ENCODE data around the gene FANCL.
"Not testable (repeated sequence)": the region's sequence is repeated elsewhere in the genome, so short reads cannot be mapped to it uniquely, and the experiment has no call there.

The FANCL gene

DNA sequence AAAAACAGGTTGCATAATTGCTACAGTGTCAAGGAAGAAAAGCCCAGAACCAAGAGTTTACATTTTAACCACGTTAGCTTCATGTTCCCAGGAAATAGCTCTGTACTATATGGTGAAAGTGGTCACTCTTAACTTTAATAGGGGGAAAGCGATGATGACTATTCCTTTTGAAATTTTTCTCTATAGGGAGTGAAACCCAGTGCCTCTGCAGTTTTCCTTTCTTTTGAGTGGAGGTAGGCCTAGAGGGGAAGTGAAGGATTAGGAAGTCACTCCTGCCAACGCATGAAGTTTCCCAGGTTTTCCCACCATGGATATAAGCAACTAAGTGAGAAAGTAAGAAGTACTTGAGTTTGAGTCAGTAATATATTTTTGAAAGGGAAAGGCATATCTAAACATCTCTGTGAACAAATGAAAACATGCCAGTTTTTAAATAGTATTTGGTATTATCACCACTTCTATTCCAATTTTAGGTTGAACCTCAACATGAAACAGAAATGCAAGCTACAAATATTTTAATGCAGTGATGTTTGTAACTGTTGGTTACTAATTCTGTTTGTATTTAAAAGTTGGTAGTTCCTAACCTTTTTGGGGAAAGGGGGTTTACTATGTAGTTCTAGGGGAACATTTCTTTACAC, 102.6 kb downstream of the FANCL start:
- DNase-seq, result no peak

GRCh38 chr2:58137856-58138255, 103.3 kb downstream of the FANCL start:
- no peak for DNase-seq

GRCh38 chr2:58137221-58137620, 103.9 kb downstream of the FANCL start:
- DNase-seq, result peak; percentile 59

- no peak for DNase-seq
Measured at GRCh38 chr2:58135861-58136260, 105.3 kb downstream of the FANCL start.

DNA sequence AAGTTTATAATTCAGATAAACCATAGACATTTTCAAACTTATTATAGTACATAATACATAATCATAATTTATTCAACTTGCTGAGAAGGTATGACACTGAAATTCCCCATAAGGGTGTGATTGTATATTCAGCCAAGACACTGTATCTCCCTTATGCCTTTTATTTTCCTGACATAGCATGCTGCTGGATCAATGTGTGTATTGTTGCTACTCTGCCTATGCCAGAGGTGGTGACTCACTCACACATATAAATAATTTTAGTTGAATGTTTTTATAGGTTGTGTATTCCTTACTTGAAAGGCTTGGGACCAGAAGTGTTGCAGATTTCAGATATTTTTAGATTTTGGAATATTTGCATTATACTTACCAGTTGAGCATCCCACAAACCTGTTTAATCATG, 107.7 kb downstream of the FANCL start:
- DNase-seq, result peak; percentile 5

DNA sequence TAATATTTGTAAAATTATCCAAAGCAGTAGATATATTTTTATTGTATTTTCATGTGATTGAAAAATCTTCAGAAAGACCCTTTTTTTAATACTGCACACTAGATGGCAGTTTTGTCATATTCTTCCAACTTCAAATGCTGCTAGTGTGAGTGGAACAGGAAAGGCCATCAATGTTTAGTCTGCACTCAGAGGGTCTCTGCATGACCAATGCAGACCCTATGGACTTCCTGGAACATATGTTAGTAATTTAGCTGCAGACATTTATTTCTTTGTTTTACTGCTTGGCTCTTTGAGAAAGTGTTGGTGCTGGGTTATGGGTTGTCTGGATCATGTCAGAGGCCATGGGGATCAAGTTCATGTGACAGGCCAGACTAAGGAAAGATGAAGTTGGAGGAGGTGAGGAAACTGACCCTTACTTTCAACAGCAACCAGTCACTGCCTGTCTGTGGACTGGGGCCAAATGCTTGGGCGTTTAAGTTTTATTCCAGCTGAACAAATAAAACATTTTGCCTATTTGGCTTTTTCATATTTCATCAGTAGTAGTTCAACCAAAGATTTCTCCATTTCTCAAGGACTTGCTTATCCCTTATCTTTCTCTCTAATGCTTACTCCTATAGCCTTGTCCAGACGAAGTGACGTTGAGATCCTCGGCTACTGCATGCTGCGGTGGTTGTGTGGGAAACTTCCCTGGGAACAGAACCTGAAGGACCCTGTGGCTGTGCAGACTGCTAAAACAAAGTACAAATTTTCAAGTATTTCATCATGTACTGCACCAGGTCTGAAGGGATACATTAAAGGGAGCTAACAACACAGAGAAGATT, 109.7 kb downstream of the FANCL start:
- peak; percentile 11 for DNase-seq

DNA sequence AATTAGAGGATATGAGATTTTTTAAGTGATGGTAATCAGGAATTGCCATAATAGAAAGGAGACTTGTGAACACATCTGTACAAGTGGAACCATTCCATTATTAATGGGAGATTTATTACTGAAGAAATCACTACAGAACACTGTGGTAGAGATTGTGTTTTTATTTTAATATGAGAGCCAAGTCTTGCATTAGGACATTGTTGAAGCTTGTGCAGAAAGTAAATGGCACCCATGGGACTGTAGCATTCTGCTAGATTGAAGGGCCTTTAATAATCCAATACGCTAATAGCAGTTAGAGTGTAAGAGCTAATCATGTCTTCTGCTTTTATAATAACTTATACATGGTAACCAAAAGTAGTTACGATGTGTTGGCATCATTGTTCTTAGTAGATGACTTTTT, 110.9 kb downstream of the FANCL start:
- no peak for DNase-seq

DNA sequence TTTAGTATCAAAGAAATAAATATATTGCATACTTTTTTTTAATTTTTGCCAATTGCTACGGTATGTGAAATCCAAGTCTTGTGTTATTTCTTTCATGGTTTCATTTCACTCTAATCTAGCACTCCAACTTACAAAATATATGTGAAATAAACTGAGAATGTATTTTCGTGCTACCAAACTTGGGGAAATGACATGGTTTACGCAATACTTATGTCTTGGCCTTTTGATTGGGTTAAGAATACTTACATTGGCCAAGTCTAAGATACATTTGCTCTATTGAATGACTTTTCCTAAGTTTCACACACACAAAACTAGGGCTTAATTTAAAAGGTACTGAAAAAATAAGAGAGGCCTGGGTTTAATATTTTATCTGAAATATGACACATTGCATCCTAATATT, 114.0 kb downstream of the FANCL start:
- no peak for DNase-seq

- no peak for DNase-seq
Measured at GRCh38 chr2:58122540-58122939, 118.6 kb downstream of the FANCL start.

DNA sequence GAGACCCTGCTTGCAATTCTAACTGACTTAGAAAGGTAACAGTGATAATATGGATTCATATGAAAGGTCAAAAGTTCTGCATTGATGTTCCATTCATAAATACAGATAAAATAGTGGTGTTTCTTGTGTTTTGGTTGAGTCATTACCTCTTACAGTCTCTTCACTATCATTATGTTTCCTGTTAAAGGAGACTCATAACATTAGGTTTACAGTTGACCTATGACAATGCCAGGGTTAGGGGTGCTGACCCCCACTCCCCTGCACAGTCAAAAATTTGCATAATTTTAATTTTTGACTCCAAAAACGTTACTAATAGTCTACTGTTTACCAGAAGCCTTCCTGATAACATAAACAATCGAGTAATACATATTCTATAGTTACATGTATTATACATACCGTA, 119.1 kb downstream of the FANCL start:
- DNase-seq, result no peak

DNA sequence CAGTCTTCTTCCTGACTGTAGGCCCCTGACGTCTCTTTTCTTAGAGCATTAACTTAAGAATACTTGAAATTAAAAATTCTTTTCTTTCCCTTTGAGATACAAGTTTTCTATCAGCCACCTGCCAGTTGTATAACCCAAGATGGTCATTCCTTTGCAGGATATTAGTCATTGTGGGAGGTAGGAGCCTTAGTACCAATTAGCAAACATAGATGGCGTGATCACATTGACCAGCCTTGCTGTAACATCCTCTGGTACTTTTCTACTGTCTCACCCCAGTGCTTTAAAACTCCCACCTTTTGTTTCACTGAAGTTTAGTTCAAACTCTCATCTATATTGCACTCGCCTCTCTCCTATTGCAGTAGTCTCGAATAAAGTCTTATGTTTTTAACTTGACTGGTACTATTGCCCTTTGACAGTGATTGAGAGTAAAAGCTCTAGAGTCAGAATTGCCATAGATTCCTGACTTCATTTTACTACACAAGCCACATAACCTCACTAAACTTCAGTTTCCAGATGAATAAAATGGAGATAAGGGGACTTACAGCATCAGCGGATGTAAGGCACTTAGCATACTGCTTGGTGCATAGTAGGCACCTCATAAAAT, 120.4 kb downstream of the FANCL start:
- no peak for DNase-seq

- DNase-seq, result not testable (repeated sequence)
Measured at GRCh38 chr2:58113563-58113962, 127.6 kb downstream of the FANCL start.

DNA sequence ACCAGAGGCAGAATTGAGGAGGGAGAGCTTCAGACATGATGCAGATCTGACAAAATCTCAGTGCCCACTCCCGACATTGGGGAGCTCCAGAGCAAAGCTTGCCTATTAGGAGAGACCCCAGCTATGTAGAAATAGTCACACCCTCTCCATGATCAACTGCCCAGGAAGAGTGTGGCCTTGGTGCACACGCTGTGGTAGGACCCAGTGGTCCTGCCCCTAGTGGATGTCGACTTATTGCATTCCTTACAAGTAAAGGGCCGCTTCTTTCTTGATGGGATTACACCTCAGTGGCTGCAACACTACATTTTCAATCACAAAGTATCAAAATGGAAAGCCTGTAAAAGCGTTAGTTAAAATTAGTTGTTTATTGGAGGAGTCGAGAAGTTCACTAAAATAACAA, 130.4 kb downstream of the FANCL start:
- DNase-seq, result no peak

- DNase-seq, result peak; percentile 15
Measured at GRCh38 chr2:58109481-58109880, 131.6 kb downstream of the FANCL start.
